Prostate gland (tissue), 2 donors: Measurements from ENCODE around the gene PHLPP1. TPM values are rescaled to one million over a fixed set of nuclear protein-coding genes. Genes with fewer than 3 reads are reported as not detected.

Source experiments
- DNase-seq: peaks from one replicate; pipeline ENCODE4 v3.0.0-alpha.2; 2019; ENCODE audit warnings: low spot score
- H3K27ac ChIP-seq, 2 donors: fragments of 200-600 bp; sonication (generic); 2 replicates each; pipeline ENCODE4 v1.5.1; 2017 to 2019
- H3K27me3 ChIP-seq: fragments of 200-600 bp; sonication (generic); replicated peaks from 2 replicates; pipeline ENCODE4 v1.5.1; 2019; ENCODE audit not compliant: insufficient read depth
- H3K36me3 ChIP-seq, 2 donors: fragments of 200-600 bp; sonication (generic); 1 replicate in 1 of 2; 2 replicates in 1 of 2; pipeline versions ENCODE4 v1.5.1 to v1.8.1; 2017 to 2019
- H3K4me1 ChIP-seq: fragments of 200-600 bp; sonication (generic); replicated peaks from 2 replicates; pipeline ENCODE4 v1.5.1; 2019
- H3K4me3 ChIP-seq, 2 donors: fragments of 200-600 bp; sonication (generic); 2 replicates each; pipeline ENCODE4 v1.5.1; 2017 to 2019
- H3K9me3 ChIP-seq: fragments of 200-600 bp; sonication (generic); 2 replicates; pipeline ENCODE4 v1.5.1; 2017
- CTCF ChIP-seq, 4 experiments: fragments of 200-600 bp in 2 of 4; fragments of 450-650 bp in 2 of 4; sonication (generic) in 2 of 4; IDR thresholded peaks; 1 replicate in 3 of 4; 2 replicates in 1 of 4; pipeline ENCODE4 v1.5.1; 2016 to 2019; ENCODE audit warnings: antibody characterized with exemption in 4 of 4, mild to moderate bottlenecking in 2 of 4, moderate library complexity in 2 of 4
- POLR2A ChIP-seq: fragments of 450-650 bp; IDR thresholded peaks from one replicate; pipeline ENCODE4 v1.6.1; 2016; ENCODE audit warnings: antibody characterized with exemption, mild to moderate bottlenecking
- POLR2AphosphoS5 ChIP-seq: sonication (generic); formaldehyde crosslinking; IDR thresholded peaks from one replicate; pipeline ENCODE4 v1.6.1; 2017; ENCODE audit warnings: antibody characterized with exemption
- WGBS: methylation state at CpG from one replicate; pipeline ENCODE4 v1.1.5; 2018; 5-methylcytosine and 5-hydroxymethylcytosine counted together
- intact Hi-C: fragments of 100-400 bp; cut with DNase I; formaldehyde crosslinking; loops from one replicate; pipeline ENCODE4 v1.14.2; 2022
- total RNA-seq, 2 donors: library from RNA; depleted of rRNA; stranded (reverse); fragments of >200 nt; gene quantifications; one replicate each; pipeline ENCODE4 v1.1.0, GENCODE V29; 2016

PHLPP1 gene
- total RNA-seq, 2 donors from 2014 or later, result 16.8 to 44.1 TPM

DNA sequence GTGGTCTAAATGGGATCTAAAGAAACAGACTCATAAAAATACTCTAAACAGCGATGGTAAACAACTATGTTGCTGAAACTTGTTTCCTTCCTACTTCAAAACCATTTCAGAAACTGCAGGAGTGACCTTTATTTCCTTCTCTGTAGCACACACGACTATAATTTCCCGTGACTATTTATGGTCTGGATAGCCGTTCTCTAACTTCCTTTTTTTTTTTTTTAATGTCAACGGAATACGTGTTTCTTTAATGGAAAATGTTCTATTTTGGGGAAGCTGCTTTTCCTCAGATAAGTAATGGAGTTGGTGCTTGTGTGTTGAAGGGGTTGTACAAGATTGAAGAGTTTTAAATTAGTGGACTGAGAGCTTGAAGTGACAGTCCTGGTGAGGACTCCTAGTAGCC is 224.1 kb downstream of the PHLPP1 start:
- Histone ChIP-seq H3K4me1 (no peaks in the 10 kb centered on the region), H3K36me3 (no peaks in the 10 kb centered on the region), H3K9me3 (no peaks in the 10 kb centered on the region), H3K4me3 (no peak overlapping the region), H3K27me3 (no peaks in the 10 kb centered on the region), H3K27ac (no peak overlapping the region)
- TF ChIP-seq POLR2AphosphoS5 (no peak), CTCF (IDR thresholded peaks at IDR 0.05) (no peak), POLR2A (no peak)
- 45% methylated on average over 6 of the region's 6 CpGs for WGBS
- no peak for DNase-seq
- intact Hi-C loops, result no loop called here

DNA sequence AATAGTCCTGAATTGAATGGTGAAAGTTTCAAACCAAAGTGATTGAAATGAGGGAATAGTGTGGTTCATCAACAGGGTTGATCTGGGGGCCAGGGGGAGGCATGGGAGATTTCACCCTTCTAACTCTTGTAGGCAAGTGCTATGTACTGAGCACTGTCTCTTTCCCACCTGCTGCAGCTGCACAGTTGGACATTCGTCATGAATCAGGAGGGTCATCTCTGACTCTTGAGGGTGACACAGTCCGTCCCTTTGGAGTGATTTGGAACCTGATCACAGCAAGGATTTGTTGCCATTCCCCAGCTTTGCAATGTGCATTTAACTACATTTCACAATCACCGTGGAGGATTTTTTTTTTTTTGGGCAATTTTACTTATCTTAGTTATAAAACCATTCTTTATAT is 224.6 kb downstream of the PHLPP1 start:
- H3K27ac ChIP-seq, result no peak overlapping the region
- H3K9me3 ChIP-seq, result no peaks in the 10 kb centered on the region
- DNase-seq, result no peak
- no peaks in the 10 kb centered on the region for H3K27me3 ChIP-seq
- H3K4me1 ChIP-seq, result no peaks in the 10 kb centered on the region
- no peaks in the 10 kb centered on the region for H3K36me3 ChIP-seq
- TF ChIP-seq CTCF (IDR thresholded peaks at IDR 0.05) (no peak), POLR2A (no peak), POLR2AphosphoS5 (no peak)
- intact Hi-C loops, result no loop called here
- 80% methylated on average over 3 of the region's 3 CpGs for WGBS
- H3K4me3 ChIP-seq, result no peak overlapping the region

DNA sequence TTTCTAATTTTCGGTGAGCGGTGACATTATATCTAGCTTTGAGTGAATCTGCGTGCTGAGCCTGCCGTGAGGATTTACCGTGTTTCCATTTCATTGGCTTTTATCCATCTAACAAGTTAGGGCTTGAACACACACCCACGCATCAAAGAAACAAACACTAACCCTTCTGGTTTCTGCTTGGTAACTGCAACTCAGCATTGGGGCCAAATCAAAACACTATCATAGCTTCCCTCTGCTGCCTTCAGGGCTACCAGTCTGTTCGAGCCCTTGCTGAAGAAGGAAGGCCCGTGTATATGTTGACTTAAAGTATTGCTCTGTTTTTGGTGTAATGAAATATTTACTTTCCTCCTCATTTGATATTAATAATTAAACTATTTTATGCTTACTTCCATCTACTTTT is 227.2 kb downstream of the PHLPP1 start:
- Histone ChIP-seq H3K4me3 (no peak overlapping the region), H3K27ac (no peak overlapping the region), H3K27me3 (no peaks in the 10 kb centered on the region), H3K36me3 (no peaks in the 10 kb centered on the region), H3K9me3 (no peaks in the 10 kb centered on the region), H3K4me1 (no peaks in the 10 kb centered on the region)
- intact Hi-C loops, result no loop called here
- no peak for DNase-seq
- TF ChIP-seq POLR2A, result no peak
- no peak for TF ChIP-seq CTCF (IDR thresholded peaks at IDR 0.05)
- no peak for TF ChIP-seq POLR2AphosphoS5
- WGBS, result 70% methylated on average over 8 of the region's 8 CpGs

- intact Hi-C loops, result no loop called here
- H3K36me3 ChIP-seq, result no peaks in the 10 kb centered on the region
Measured at GRCh38 chr18:62944454-62944853, 229.1 kb downstream of the PHLPP1 start.

GRCh38 chr18:62948788-62949187 is 233.4 kb downstream of the PHLPP1 start:
- DNase-seq, result no peak
- 95% methylated on average over 2 of the region's 2 CpGs for WGBS
- H3K27ac ChIP-seq, result no peak overlapping the region
- no peak overlapping the region for H3K4me3 ChIP-seq
- no peaks in the 10 kb centered on the region for H3K4me1 ChIP-seq
- H3K9me3 ChIP-seq, result no peaks in the 10 kb centered on the region
- H3K27me3 ChIP-seq, result no peaks in the 10 kb centered on the region
- H3K36me3 ChIP-seq, result no peaks in the 10 kb centered on the region
- TF ChIP-seq CTCF (IDR thresholded peaks at IDR 0.05), result no peak
- TF ChIP-seq POLR2AphosphoS5, result no peak
- no peak for TF ChIP-seq POLR2A
- intact Hi-C loops, result no loop called here

More at GRCh38 chr18:62944454-62944853, 229.1 kb downstream of the PHLPP1 start:
- Histone ChIP-seq H3K27me3 (no peaks in the 10 kb centered on the region), H3K9me3 (no peaks in the 10 kb centered on the region), H3K4me3 (no peak overlapping the region), H3K4me1 (no peaks in the 10 kb centered on the region), H3K27ac (no peak overlapping the region)
- no peak for TF ChIP-seq POLR2AphosphoS5
- TF ChIP-seq CTCF (IDR thresholded peaks at IDR 0.05), result no peak
- no peak for TF ChIP-seq POLR2A
- no peak for DNase-seq
